K562 treated with DMSO at 1 percent for 4 hours (cell line): ENCODE results near the gene PROX2. TPM values are rescaled to one million over a fixed set of nuclear protein-coding genes. Genes with fewer than 3 reads are reported as not detected.

Experiments used
- total RNA-seq: library from RNA; unstranded; fragments of 300-600 nt; gene quantifications from 2 replicates; pipeline ENCODE4 v1.2.3, GENCODE V29; 2022; ENCODE audit not compliant: insufficient read depth

The PROX2 gene
- total RNA-seq = 0.34 TPM in 1 of 2 replicates, not detected in the other

DNA sequence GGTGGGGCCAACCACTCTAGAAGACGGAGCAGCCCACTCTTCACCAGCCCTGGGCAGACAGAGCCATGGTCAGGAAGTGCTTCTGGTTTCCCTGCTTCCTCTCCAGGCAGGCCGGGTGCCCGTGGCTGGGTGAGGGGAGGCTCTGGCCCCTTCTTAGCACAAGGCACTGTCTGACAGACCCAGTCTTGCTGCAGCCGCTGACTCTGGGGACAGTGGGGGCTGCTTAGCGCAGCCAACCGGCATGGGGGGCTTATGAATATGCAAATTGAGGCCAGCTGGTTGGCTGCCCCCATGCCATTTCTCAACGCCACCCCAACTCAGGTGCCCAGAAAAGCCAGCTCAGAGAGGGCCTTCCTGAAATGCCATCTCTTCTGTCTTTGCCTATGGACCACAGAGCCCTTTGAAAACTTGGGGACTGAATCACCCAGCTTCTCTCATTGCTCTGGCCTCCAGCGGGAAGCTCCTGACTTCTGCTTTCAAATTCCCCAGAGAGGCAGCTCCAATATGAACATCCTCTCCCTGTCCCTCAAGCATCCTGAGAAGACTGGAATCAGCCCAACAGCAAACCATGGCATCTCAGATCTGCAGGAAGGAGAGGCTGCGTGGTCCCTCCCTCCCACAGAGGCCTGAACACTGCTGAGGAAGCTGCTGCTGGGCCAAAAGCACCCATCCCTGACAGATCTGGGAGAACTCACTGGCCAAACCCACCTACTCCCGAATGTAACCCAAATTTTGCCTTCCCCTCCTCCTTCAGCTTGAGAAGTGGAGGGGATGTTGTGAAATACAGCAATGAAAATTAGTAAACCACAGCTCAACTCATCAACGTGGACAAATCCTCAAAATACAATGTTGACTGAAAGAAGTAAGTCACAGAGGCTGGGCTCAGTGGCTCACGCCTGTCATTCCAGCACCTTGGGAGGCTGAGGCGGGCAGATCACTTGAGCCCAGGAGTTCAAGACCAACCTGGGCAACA is at the start of gene PROX2:
Gene PROX2 (minus strand): TSS at position 205 of the 973 bp plus-strand sequence. CDS start 12,311 bp downstream, outside the sequence.

DNA sequence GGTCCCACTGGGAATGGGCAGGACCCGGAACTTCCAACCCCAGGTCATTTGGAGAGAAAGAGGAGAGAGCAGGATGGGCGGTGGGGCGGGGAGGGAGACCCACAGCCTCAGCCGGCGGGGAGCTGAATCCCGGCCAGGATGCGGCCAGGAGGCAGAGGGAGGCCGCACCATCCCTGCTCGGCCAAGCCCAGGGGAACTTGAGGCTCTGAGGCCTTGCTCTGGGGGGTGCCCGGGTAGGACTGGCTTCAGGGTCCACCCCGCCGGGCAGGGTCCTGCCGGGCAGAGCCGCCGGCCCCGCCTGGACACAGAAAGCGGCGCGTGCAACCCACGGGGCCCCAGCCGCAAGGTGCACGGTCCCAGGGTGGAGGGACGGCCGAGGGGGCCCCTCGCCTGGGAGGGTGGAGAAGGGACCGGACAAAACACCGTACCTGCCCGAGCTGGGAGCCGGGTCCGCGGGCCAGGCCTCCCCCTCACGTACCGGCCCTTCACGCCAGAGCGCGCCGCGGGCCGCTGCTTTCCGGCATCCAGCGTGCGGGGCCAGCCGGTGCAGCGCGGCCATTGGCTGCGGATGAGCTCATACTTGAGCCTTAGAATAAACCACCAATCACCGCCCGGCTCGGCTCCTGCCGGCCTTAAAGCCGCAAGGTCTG is 46.9 kb upstream of the PROX2 start, which contains the start of gene RPS6KL1:
Gene RPS6KL1 (minus strand): TSS at position 509 of the 650 bp plus-strand sequence. CDS start 1,719 bp downstream, outside the sequence.

DNA sequence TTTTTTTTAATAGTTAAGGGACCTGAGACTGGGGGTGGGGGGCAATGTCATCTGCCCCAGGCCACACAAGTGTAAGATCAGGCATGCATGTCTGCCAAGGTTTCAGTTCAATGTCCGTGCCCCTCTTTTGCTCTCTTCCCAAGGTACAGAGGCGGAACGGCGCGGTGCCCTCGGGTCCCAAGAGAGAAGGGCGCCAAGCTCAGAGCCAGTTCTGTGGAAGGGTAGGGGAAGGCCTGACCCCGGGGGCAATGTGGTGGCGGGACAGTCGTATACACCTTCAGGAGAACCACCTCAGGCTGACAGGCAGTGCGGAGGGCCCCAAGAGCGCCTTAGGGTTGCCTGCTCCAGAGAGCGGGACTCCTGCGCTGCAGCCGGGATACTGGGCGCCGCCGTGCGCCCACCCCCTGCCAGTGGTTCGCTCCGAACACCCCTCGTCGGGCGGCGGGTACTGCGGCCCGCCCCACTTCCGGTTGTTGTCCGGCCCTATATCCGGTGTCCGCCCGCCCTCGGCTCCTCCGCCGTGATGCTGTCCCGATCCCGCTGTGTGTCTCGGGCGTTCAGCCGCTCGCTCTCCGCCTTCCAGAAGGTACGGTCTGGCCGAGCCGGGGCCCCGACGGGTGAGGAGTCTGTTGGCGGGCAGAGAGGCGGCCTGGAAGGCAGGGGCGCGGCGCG is 5.6 kb upstream of the PROX2 start, which contains the start of gene DLST:
Gene DLST (plus strand): TSS at position 486 of the 672 bp plus-strand sequence. CDS start 38 bp downstream, at position 524.

Other genes with a start within 250 kb of the PROX2 start
- 13.4 and 14.4 TPM in 2 replicates for gene AREL1, start 163.1 kb downstream of the PROX2 start, total RNA-seq
- 23.1 and 28.1 TPM in 2 replicates for gene FCF1, start 163.0 kb downstream of the PROX2 start, total RNA-seq
- gene YLPM1, start 112.8 kb downstream of the PROX2 start, total RNA-seq = 14.3 and 15.8 TPM in 2 replicates
- gene DLST, start 5.8 kb upstream of the PROX2 start, total RNA-seq = 37.0 and 38.4 TPM in 2 replicates
- gene RPS6KL1, start 47.1 kb upstream of the PROX2 start, total RNA-seq = 1.2 and 4.9 TPM in 2 replicates
- gene PGF, start 79.5 kb upstream of the PROX2 start, total RNA-seq = 1.3 and 1.8 TPM in 2 replicates
- 14.4 and 18.2 TPM in 2 replicates for gene EIF2B2, start 126.8 kb upstream of the PROX2 start, total RNA-seq
- gene MLH3, start 175.3 kb upstream of the PROX2 start, total RNA-seq = 0.51 and 2.8 TPM in 2 replicates
- gene ACYP1, start 187.9 kb upstream of the PROX2 start, total RNA-seq = 24.6 and 26.2 TPM in 2 replicates
- 4.2 and 5.8 TPM in 2 replicates for gene ZC2HC1C, start 193.5 kb upstream of the PROX2 start, total RNA-seq